ENCODE results near the gene NECTIN4.
A peak's percentile ranks its signal among the peaks of the same experiment; 100 is the strongest.

The NECTIN4 gene

GRCh38 chr1:161089251-161089924 is at the start of gene NECTIN4:
Gene NECTIN4, minus strand, starts transcription at chr1:161089558. Its CDS starts 262 bp downstream, at chr1:161089296.
- no peak for DNase-seq (ENCODE audit: low read depth in 2 of 2)
- no peak within 1 kb of the TSS for H3K4me3 ChIP-seq (replicated peaks in 1 of 2; ENCODE audit: low read depth in 2 of 2, low read length in 2 of 2)
- TF ChIP-seq CTCF (IDR thresholded peaks at IDR 0.05; ENCODE audit: low read depth, low read length): no peak

DNA sequence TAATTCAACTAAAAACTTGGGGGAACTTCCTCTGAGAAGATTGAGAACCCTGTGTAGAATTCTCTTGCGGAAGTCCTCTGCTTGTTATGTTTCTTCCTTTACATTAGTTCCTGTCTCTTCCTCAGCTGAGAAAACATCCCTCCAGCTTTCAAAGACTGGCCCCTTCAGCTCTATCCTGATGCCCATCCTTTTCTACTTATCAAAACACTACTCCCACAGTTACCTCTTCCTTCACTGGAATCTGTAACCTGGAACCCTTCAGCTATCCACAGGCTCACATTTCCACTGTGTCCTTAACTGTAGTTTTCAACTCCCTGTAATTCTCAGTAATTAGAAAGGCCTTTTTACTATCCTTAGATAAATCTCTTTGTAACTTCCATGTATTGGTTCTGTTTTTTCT is 49.1 kb upstream of the NECTIN4 start:
- no peak for DNase-seq (ENCODE audit: low read depth in 2 of 2)
- H3K4me3 ChIP-seq (replicated peaks in 1 of 2; ENCODE audit: low read depth in 2 of 2, low read length in 2 of 2): no peak overlapping the region
- TF ChIP-seq CTCF (IDR thresholded peaks at IDR 0.05; ENCODE audit: low read depth, low read length): no peak

- H3K4me3 ChIP-seq (replicated peaks in 1 of 2; ENCODE audit: low read depth in 2 of 2, low read length in 2 of 2): no peak overlapping the region
- no peak for TF ChIP-seq CTCF (IDR thresholded peaks at IDR 0.05; ENCODE audit: low read depth, low read length)
- no peak for DNase-seq (ENCODE audit: low read depth in 2 of 2)
Observed at GRCh38 chr1:161137881-161138280, 48.5 kb upstream of the NECTIN4 start.

- peak; percentile 18 to 24 for DNase-seq (ENCODE audit: low read depth in 2 of 2)
- no peak for TF ChIP-seq CTCF (IDR thresholded peaks at IDR 0.05; ENCODE audit: low read depth, low read length)
- H3K4me3 ChIP-seq (replicated peaks in 1 of 2; ENCODE audit: low read depth in 2 of 2, low read length in 2 of 2): peak overlapping the region; percentile 93 to 97
Observed at GRCh38 chr1:161133220-161133740, 43.9 kb upstream of the NECTIN4 start.

DNA sequence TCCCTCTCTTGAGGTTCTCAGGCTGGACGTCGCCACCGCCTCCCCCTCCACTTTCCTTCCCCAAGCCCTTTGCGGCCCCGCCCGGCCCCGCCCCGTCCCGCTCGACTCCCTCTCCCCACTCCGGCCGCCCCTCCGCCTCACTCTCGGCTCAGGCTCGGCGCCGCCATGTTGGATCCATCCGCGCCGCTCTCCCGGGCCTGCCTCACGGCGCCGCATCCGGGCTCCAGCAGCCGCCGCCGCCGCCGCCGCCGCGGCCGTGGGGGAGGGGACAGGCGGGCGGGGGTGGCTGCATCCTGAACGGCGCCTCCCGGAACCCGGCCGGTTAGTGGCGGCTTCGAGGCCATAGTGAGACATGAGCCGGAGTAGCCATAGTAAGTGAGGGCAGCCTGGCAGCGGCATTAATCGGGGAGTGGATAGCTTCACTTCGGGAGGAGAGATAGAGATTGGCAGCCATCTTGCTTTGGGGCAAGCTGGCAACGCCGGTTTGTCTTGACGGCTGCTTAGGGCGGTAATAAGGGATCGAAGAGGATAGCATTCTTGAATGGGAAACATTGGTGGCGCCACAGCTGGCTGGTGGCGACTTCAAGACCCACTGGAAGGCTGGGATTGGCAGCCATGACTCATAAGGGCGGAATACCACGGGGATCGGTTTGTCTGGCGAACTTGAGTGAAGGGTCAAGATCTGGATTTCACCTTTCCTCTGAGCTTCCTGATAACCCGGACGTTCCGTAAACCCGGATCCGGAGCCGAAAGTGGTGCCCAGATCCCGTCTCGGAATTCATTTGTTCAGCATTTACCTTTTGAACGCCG is 43.3 kb upstream of the NECTIN4 start, which contains the start of gene DEDD:
Gene DEDD (minus strand): TSS at position 258 of the 810 bp plus-strand sequence. CDS start 8,205 bp downstream, outside the sequence.
- H3K4me3 ChIP-seq (replicated peaks in 1 of 2; ENCODE audit: low read depth in 2 of 2, low read length in 2 of 2): peak within 1 kb of the TSS; percentile 93 to 97
- DNase-seq (ENCODE audit: low read depth in 2 of 2): peak; percentile 96 to 98
- no peak for TF ChIP-seq CTCF (IDR thresholded peaks at IDR 0.05; ENCODE audit: low read depth, low read length)

DNA sequence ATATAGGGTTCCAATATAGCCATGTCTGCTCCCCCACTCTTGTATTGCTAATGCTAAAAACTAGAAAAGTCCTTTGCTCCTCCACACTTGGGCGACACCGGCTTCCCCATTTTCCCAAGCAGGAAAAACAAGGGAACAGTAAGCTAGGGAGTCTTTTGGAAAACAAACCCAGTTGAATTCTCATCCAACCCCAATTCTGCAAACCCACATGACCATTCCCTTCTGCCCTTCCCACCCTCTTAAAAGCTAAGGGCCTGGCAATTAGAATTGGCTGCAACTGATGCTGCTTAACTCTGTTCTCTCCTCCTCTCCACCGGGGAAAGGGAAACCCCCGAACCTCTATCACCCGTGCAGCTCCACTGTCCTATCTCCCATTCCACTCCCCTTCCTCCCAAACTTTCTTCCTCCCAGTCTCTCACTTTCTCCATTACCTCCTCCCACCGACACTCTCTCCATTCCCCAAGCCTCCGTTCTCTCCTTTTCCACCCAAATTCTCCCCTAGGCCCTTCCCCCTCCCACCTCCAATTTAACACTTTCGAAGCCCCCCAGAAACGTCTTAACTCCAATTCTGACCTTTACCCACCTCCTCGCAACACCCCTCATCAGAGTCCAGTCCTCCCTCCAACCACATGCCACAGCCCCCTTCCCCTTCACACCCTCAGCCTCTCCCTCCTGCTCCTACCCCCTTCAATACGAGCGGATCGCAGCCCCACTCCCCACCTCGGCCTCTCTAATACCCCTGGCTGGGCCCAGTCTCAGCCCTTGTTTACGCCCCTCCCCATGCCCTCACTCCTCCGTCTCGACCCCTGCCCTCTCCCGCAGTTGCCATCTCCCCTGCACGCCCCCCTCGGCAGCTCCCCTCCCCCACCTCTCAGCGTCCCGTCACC is 42.4 kb upstream of the NECTIN4 start:
- H3K4me3 ChIP-seq (replicated peaks in 1 of 2; ENCODE audit: low read depth in 2 of 2, low read length in 2 of 2): peak overlapping the region; percentile 93 to 97
- peak; percentile 27 to 49 for DNase-seq (ENCODE audit: low read depth in 2 of 2)
- no peak for TF ChIP-seq CTCF (IDR thresholded peaks at IDR 0.05; ENCODE audit: low read depth, low read length)

Measured in cardiac fibroblast (primary cell).